ENCODE data around the gene ZNF658. TPM values are rescaled to one million over a fixed set of nuclear protein-coding genes. Genes with fewer than 3 reads are reported as not detected.
"Not testable (repeated sequence)": the region's sequence is repeated elsewhere in the genome, so short reads cannot be mapped to it uniquely, and the experiment has no call there.

The ZNF658 gene
- total RNA-seq: 3.1 TPM
- long read RNA-seq, partial matches to known transcripts: 0 of 1 reads
- long read RNA-seq, other reads (novel, unspliced or antisense): 1 of 1 reads

DNA sequence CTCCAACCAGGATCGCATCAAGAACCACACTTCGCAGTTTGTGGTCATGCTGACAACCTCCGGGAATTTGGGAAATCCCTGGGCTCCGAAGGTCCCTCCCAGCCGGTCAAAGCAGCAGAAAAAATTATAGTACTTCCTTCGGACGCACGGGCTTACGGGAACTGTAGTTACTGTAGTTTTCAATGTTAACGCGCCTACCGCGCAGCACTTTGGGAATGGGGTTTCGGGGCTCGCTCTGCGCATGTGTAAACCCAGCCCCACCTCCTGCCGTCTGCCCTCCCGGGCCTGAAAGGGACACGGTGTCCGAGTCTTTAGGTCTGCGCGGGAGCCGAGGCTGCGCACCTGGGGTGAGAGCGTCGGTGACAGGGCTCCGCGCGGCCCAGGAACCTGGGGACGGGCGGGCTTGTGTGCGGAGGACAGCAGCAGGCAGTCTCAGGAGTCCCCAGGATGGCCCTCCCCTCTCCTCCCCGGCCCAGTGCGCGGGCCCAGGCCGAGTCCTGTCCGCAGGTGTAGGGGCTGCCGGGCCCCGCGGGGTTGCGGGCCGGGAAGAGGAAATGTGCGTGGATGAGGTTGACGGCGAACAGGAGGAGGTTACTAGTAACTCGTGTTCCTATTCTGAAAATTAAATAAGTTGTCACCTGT, at the start of gene ZNF658:
Gene ZNF658, plus strand, starts transcription at position 236 of the 642 bp plus-strand sequence. CDS start 2,837 bp downstream, outside the sequence.
- DNase-seq (ENCODE audit: low spot score): peak; percentile 91

DNA sequence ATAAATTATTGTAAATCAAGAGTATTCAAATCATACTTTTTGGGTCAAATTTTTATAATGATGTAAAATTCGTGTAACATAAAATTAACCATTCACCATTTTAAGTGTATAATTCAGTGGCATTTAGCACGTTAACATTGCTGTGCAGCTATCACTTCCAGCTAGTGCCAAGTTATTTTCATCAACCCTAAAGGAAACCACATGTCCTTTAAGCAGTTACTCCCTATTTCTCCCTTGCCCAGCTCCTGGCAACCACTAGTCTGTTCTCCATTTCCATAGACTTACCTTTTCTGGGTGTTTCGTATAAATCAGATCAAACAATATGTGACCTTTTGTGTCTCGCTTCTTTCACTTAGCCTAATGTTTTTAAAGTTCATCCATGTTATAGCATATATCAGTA, 38.8 kb upstream of the ZNF658 start:
- not testable (repeated sequence) for DNase-seq (ENCODE audit: low spot score)

DNA sequence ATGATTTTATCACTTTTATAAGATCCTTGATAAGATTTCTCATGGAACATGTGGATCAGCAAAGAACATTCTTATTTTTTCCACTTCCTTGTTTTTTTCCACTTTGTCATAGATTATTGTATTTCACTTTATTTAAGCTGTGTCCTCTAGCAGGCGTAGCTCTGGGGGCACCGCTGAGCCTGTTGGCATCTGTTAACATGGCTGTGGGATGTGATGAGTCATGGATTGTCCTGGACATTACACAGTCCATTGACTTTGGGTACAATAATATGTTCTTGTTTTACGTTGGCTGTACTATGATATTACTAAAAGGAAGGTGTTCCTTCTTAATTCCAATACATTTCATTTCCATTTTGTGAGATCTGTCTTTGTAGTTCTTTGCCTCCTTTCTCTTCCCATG, 31.9 kb upstream of the ZNF658 start:
- DNase-seq (ENCODE audit: low spot score): not testable (repeated sequence)

DNA sequence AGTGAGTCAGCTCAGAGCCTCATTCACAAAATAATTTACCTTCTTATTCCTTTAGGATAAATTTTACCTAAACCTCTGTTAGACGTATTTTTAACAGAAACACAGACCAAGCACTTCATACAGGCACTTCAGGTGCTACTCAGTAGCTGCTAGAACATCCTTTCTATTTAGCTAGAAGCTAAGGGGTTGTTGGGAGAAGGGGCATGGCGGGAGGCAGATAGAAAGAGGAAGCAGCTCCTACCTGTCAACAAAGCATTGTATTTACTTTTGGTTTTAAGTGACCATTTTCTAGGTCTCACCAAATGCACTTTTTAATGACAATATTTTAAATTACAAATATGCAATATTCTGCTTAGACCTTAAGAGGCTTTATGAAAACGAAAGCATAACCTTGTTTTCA, 19.9 kb upstream of the ZNF658 start:
- DNase-seq (ENCODE audit: low spot score): not testable (repeated sequence)

DNA sequence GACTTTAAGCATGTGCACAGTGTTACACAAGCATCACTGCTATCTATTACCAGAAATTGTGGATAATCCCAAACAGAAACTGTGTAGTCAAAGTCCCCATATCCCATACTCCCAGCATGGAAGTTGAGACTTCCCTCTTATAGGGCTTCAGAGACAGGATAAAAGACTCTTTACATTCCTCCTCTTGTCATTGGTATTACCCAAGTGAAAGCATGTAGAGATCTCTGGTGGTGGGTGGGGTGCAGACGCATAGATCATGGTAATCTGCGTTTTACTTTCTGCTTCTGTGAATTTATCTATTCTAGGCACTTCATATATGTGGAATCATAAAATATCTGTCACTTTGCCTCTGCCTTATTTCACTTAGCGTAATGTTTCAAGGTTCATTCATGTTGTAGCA, 18.7 kb upstream of the ZNF658 start:
- not testable (repeated sequence) for DNase-seq (ENCODE audit: low spot score)

DNA sequence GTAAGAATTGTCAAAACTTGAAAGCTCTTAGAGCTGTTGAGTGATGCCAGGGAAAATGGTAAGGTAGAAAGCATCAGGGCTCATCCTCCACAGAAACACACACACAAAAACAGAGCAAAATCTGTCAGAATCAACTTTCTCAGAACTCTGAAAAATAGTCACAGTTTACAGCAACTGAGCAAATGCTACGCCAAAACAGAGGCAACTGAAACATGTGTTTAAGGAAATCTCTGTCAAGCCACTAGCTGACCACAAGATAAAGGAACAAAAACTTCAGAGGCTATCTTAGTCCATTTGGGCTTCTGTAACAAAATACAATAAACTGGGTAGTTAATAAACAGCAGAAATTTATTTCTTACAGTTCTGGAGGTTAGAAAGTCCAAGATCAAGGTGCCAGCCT, 10.2 kb upstream of the ZNF658 start:
- not testable (repeated sequence) for DNase-seq (ENCODE audit: low spot score)

DNA sequence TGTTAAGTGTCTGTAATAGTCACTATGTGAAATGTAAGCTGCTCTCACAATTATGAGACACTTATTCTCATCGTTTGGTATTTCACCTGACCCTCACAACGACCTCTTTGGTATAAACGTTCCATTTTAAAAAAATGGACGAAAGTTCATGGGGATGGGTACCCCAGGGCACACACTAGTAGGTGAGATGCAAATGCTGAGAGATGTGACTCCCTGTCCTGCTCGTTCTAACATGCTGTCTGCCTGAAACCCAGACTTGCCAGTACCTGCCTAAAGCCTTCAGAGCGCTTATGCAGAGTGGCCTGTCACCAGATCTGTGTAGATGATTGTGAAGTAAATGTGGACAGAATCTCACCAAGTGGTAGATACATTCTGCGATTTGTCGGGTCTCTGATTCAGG, 616 bp downstream of the ZNF658 start:
- not testable (repeated sequence) for DNase-seq (ENCODE audit: low spot score)

DNA sequence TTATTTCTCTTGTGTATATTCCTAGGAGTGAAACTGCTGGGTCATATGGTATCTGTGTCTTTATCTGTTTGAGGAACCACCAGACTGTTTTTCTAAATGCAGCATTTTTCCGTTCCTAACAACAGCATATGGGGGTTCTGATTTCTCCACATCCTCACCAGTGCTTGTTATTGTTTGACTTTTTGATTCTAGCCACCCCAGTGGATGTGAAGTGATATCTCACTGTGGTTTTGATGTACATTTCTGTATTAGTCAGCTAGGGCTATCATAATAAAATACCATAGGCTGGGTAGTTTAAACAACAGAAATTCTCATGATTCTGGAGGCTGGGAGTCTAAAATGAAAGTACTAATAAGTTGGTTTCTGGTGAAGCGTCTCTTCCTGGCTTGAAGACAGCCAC, 9.0 kb downstream of the ZNF658 start:
- DNase-seq (ENCODE audit: low spot score): not testable (repeated sequence)

DNA sequence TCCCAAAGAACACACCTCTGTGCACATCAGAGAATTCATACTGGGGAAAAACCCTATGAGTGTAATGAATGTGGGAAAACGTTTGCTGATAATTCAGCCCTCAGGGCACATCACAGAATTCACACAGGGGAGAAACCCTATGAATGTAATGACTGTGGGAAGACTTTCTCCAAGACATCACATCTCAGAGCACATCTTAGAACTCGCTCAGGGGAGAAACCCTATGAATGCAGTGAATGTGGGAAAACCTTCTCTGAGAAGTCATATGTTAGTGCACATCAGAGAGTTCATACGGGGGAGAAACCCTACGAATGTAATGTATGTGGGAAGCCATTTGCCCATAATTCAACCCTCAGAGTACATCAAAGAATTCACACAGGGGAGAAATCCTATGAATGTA, 19.5 kb downstream of the ZNF658 start:
- not testable (repeated sequence) for DNase-seq (ENCODE audit: low spot score)

DNA sequence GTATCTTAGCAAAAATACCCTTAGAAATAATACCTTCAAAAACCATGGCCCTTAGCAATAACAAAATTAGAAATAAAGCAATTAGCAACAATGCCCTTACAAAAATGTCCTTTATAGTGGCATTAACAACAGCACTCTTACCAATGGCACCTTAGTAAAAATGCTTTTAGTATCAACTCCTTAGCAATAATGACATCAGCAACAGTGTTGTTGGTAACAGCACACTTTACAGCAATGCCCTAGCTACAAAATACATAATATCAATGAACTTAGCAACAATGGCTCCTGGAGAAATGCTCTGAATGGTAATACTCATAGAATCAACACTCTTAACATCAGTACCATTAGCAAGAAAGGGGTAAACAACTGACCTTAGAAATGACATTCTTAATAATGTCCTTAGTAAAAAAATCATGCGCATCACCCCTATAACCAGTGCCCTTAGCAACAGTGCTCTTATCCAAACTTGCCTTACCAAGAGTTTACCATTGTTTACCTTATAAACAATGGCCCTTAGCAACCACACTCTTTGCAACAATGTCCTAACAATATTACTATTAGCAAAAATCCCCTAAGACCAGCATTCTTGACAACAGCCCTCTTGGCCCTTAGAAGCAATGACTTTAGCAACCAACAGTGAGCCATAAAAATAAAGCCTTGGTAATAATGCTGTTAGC, 35.8 kb downstream of the ZNF658 start:
- DNase-seq (ENCODE audit: low spot score): not testable (repeated sequence)

DNA sequence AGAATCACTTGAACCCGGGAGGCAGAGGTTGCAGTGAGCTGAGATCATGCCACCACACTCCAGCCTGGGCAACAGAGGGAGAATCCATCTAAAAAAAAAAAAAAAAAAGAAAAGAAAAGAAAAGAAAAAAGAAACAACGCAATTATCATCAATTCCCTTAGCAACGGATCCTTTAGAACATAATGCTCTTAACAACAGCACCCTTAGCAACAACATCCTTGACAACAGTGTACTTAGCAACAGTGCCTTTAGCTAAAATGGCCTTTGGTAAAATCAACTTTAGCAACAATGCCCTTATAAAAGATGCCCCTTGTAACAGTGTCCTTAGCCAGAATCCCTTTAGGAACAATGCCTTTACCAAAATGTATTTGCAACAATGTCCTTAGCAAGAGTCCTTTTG, 37.1 kb downstream of the ZNF658 start:
- DNase-seq (ENCODE audit: low spot score): not testable (repeated sequence)

DNA sequence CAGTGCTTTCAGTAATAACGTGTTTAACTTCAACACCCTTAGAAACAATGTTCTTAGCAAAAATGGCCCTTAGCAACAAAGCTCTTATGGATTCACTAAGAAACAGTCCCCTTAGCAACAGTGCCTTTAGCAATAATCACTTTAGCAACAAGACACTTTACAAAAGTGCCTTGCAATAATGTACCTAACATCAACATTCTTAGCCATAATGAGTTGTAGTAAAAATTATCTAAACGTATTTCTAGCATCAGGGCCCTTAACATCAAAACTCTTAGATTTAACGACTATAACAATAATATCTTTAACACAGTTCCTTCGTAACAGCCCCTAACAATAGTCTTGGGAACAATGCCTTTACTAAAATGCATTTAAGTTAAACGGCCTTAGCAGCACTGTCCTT, 37.8 kb downstream of the ZNF658 start:
- DNase-seq (ENCODE audit: low spot score): not testable (repeated sequence)

DNA sequence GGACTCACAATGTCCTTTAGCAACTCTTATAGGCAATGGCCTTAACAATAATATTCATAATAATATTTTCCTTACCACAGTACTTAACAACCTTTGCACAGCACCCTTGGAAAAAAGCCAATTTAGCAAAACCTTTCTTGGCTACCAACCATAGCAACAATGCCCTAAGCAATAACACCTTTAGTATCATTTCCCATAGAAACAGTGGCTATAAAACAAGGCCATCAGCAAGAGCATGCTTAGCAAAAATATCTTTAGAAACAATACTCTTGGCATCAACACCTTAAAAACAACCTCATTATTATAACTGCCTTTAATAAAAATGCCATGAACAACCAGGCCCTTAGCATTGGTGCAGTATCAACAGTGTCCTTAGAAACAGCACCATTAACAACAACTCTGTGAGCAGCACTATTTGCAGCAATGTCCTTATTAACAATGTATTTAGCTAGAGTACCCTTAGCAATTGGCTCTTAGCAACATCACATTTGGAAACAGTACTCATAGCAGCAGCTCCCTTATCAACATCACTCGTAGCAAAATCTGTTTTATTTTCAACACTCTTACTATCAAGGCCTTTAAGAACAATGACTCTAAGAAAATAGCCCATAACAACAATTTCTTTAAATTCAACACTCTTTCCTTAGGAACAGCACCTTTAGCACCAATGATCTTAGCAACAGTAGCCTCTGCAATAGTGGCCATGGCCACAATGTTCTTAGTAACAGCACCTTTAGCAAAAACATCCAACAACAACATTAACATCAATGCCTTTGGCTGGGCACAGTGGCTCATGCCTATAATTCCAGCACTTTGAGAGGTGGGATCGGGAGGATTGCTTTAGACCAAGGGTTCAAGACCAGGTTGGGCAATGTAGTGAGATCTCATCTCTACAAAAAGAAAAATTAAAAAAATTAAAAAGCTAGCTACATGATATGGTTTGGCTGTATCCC, 39.6 kb downstream of the ZNF658 start:
- DNase-seq (ENCODE audit: low spot score): not testable (repeated sequence)

DNA sequence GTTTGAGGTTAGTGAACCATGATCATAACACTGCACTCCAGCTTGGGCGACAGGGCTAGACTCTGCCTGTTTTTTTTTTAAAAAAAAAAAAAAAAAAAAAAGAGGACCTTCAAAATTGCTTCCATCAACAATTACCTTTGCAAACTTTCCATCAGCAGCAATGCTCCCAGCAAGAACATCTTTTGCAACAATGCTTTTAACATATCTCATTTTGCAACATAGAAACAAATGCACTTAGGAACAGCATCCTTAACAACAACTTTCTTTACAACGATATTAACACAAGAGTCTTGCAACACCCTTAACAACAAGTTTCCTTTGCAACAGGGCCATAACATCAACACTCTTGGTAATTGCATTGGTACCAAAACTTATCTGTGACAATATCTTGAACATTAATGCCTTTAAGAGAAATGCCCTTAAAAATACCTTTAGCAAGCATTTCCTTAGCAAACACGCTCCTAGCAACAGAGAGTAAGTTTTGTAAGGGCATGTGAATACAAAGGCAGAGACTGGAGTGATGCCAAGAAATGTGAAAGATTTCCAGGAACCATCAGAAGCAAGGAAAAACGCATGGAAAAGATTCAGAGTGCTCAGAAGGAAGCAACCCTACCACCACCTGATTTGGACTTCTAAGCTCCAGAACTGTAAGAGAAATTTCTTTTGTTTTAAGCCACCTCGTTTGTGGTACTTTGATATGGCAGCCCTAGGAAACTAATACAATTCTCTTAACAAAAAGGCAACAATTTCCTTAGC, 42.1 kb downstream of the ZNF658 start:
- DNase-seq (ENCODE audit: low spot score): not testable (repeated sequence)

DNA sequence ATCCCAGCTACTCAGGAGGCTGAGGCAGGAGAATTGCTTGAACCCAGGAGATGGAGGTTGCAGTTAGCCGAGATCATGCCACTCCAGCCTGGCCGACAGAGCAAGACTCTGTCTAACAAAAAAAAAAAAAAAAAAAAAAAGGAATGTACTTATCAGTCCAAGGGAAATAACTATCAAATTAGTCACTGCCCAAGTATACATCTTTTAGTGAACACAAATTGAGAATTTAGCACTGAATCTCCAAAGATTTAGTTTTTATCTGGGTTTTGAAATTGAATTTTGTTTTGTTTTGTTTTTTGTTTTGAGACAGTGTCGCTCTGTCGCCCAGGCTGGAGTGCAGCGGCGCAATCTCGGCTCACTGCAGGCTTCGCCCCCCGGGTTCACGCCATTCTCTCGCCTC, 52.1 kb downstream of the ZNF658 start:
- not testable (repeated sequence) for DNase-seq (ENCODE audit: low spot score)

Other genes starting within 250 kb of the ZNF658 start
- gene SPATA31A3, start 91.8 kb downstream of the ZNF658 start, total RNA-seq: not detected